ENCODE measurements around the gene USP35.

The USP35 gene

GRCh38 chr11:78234006-78234405 lies 45.3 kb downstream of the USP35 start:
- DNase-seq (ENCODE audit: low spot score) = no peak

- DNase-seq (ENCODE audit: low spot score) = no peak
Observed at GRCh38 chr11:78237293-78238046, 48.8 kb downstream of the USP35 start.

- DNase-seq (ENCODE audit: low spot score) = no peak
Observed at GRCh38 chr11:78239781-78240180, 51.1 kb downstream of the USP35 start.

- no peak for DNase-seq (ENCODE audit: low spot score)
Observed at GRCh38 chr11:78241475-78241874, 52.8 kb downstream of the USP35 start.

- no peak for DNase-seq (ENCODE audit: low spot score)
Observed at GRCh38 chr11:78244080-78244479, 55.4 kb downstream of the USP35 start.

GRCh38 chr11:78244546-78245255 lies 56.0 kb downstream of the USP35 start:
- no peak for DNase-seq (ENCODE audit: low spot score)

- DNase-seq (ENCODE audit: low spot score) = no peak
Observed at GRCh38 chr11:78248191-78248590, 59.5 kb downstream of the USP35 start.

GRCh38 chr11:78248903-78249302 lies 60.2 kb downstream of the USP35 start:
- peak; percentile 4 for DNase-seq (ENCODE audit: low spot score)

GRCh38 chr11:78250099-78250498 lies 61.4 kb downstream of the USP35 start:
- no peak for DNase-seq (ENCODE audit: low spot score)

GRCh38 chr11:78251083-78251775 lies 62.5 kb downstream of the USP35 start:
- DNase-seq (ENCODE audit: low spot score) = no peak

- DNase-seq (ENCODE audit: low spot score) = no peak
Observed at GRCh38 chr11:78253797-78254196, 65.1 kb downstream of the USP35 start.

GRCh38 chr11:78254268-78254667 lies 65.5 kb downstream of the USP35 start:
- no peak for DNase-seq (ENCODE audit: low spot score)

GRCh38 chr11:78255919-78256318 lies 67.2 kb downstream of the USP35 start:
- DNase-seq (ENCODE audit: low spot score) = no peak

- DNase-seq (ENCODE audit: low spot score) = no peak
Observed at GRCh38 chr11:78256962-78257361, 68.2 kb downstream of the USP35 start.

GRCh38 chr11:78257654-78258053 lies 68.9 kb downstream of the USP35 start:
- no peak for DNase-seq (ENCODE audit: low spot score)

- DNase-seq (ENCODE audit: low spot score) = no peak
Observed at GRCh38 chr11:78259777-78260487, 71.2 kb downstream of the USP35 start.

- DNase-seq (ENCODE audit: low spot score) = no peak
Observed at GRCh38 chr11:78261367-78261766, 72.6 kb downstream of the USP35 start.

- DNase-seq (ENCODE audit: low spot score) = no peak
Observed at GRCh38 chr11:78261828-78262227, 73.1 kb downstream of the USP35 start.

- no peak for DNase-seq (ENCODE audit: low spot score)
Observed at GRCh38 chr11:78262238-78262637, 73.5 kb downstream of the USP35 start.

GRCh38 chr11:78262691-78263090 lies 74.0 kb downstream of the USP35 start:
- DNase-seq (ENCODE audit: low spot score) = no peak

Data from activated CD4-positive, alpha-beta T cell treated with anti-CD3 and anti-CD28 coated beads, Interleukin-2, Interleukin-4, amounts not matched to agents 100 ng/mL and 50 ng/mL, durations not matched to agents 16 hours and 8 hours (primary cell).